ENCODE data around the gene NTNG1. TPM values are rescaled to one million over a fixed set of nuclear protein-coding genes. Genes with fewer than 3 reads are reported as not detected.

NTNG1 gene
- total RNA-seq, 1 experiment from 2014 or later, result 1.5 TPM

DNA sequence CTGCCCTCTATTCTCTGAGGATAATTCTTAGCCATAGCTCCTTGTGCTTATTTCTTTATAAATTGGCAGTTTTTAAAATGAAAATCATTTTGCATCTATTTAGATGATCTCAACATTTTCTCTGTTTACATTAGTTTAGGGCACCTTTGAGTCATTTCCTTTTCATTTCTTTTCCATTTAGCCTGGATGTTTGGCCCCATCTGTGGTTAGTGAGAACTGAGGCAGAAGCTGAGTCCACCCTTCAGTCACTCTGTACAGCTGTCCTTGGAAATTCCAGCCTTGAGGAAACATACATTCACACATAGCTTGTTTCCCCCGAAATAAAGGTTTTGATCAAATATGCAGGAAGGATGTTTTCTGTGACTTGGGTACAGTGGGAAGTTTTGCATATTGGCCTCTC lies 123.7 kb downstream of the NTNG1 start:
- WGBS (ENCODE audit: extremely low coverage, insufficient read length, low lambda C conversion rate), result no CpG with 5 or more reads among the region's 1 CpG
- no peaks in the 10 kb centered on the region for H3K23me2 ChIP-seq (ENCODE audit: insufficient read length, low read depth, low read length, poor library complexity, severe bottlenecking)
- no peaks in the 10 kb centered on the region for H3K79me2 ChIP-seq (ENCODE audit: insufficient read depth, low read length)
- no peak overlapping the region for H2BK12ac ChIP-seq (ENCODE audit: insufficient read length, low read depth, low read length)
- H3K4ac ChIP-seq (ENCODE audit: low read depth, low read length), result no peak overlapping the region
- H3K18ac ChIP-seq (ENCODE audit: insufficient read length, low read depth, low read length), result no peak overlapping the region
- no peak overlapping the region for H3K4me2 ChIP-seq (ENCODE audit: insufficient read depth, insufficient read length, low read length)
- no peak overlapping the region for H4K5ac ChIP-seq (ENCODE audit: insufficient read length, low read depth, low read length)
- Mint-ChIP-seq H3K36me3 (ENCODE audit: insufficient read depth in 1 of 3, low read depth in 3 of 3) (no peaks in the 10 kb centered on the region), H3K27me3 (ENCODE audit: low read depth) (no peaks in the 10 kb centered on the region), H3K4me3 (no peak overlapping the region), H3K9me3 (no peaks in the 10 kb centered on the region), H3K4me1 (peaks cover 5 to 9% of the 10 kb centered on the region in 2 experiments), H3K27ac (no peak overlapping the region)
- H3T11ph ChIP-seq (ENCODE audit: low read length), result no peak overlapping the region
- no peak overlapping the region for H3K27ac ChIP-seq (ENCODE audit: insufficient read length, low read depth, low read length)
- no peak overlapping the region for H2BK15ac ChIP-seq (ENCODE audit: low read depth, low read length)
- H2AK5ac ChIP-seq (ENCODE audit: insufficient read length, low read length), result no peak overlapping the region
- no peak overlapping the region for H2BK5ac ChIP-seq (ENCODE audit: insufficient read length, low read length)
- H2AFZ ChIP-seq (ENCODE audit: low read length), result no peak overlapping the region
- H2BK120ac ChIP-seq (ENCODE audit: low read depth, low read length, poor library complexity, severe bottlenecking), result no peak overlapping the region
- peaks cover 10% of the 10 kb centered on the region; the same call in 1 of the 2 replicates for H3K4me1 ChIP-seq (ENCODE audit: insufficient read depth, low read length)
- no peaks in the 10 kb centered on the region for H3K79me1 ChIP-seq (ENCODE audit: insufficient read depth, low read depth, low read length, poor library complexity, severe bottlenecking)
- no peak overlapping the region for H4K91ac ChIP-seq (ENCODE audit: insufficient read length, low read depth, low read length)
- no peaks in the 10 kb centered on the region for H3K9me3 ChIP-seq (ENCODE audit: control insufficient read depth, low read depth, low read length)
- H3K56ac ChIP-seq (ENCODE audit: insufficient read length, low read depth, low read length), result no peak overlapping the region
- DNase-seq, result no peak
- no peak overlapping the region for H2BK20ac ChIP-seq (ENCODE audit: low read depth, low read length, poor library complexity, severe bottlenecking)
- no peaks in the 10 kb centered on the region for H3K27me3 ChIP-seq (ENCODE audit: insufficient read depth, low read length)
- no peak overlapping the region for H3K14ac ChIP-seq (ENCODE audit: insufficient read depth, low read length)
- H3K23ac ChIP-seq (ENCODE audit: insufficient read length, low read depth, low read length), result no peak overlapping the region
- TF ChIP-seq, protein P1, sequence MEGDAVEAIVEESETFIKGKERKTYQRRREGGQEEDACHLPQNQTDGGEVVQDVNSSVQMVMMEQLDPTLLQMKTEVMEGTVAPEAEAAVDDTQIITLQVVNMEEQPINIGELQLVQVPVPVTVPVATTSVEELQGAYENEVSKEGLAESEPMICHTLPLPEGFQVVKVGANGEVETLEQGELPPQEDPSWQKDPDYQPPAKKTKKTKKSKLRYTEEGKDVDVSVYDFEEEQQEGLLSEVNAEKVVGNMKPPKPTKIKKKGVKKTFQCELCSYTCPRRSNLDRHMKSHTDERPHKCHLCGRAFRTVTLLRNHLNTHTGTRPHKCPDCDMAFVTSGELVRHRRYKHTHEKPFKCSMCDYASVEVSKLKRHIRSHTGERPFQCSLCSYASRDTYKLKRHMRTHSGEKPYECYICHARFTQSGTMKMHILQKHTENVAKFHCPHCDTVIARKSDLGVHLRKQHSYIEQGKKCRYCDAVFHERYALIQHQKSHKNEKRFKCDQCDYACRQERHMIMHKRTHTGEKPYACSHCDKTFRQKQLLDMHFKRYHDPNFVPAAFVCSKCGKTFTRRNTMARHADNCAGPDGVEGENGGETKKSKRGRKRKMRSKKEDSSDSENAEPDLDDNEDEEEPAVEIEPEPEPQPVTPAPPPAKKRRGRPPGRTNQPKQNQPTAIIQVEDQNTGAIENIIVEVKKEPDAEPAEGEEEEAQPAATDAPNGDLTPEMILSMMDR (conservative IDR thresholded peaks at IDR 0.05), result no peak
- H4K20me1 ChIP-seq (ENCODE audit: control insufficient read depth, insufficient read depth, insufficient read length), result no peaks in the 10 kb centered on the region
- no peak overlapping the region for H3K9ac ChIP-seq (ENCODE audit: extremely low read depth, insufficient read length, low read length)
- H4K8ac ChIP-seq (replicated peaks; ENCODE audit: insufficient read length, low read depth, low read length), result no peak overlapping the region
